Tibial artery (tissue), 4 donors: ENCODE results near the gene ZNF563.

ENCODE experiments used
- DNase-seq, 2 donors: peaks; one replicate each; pipeline ENCODE4 v3.0.0-alpha.2; 2019
- H3K27ac ChIP-seq, 2 donors: fragments of 200-600 bp; sonication (generic) in 1 of 2; 1 replicate in 1 of 2; 2 replicates in 1 of 2; pipeline ENCODE4 v1.5.1; 2018 to 2019; ENCODE audit warnings: mild to moderate bottlenecking in 1 of 2
- H3K27me3 ChIP-seq, 2 donors: fragments of 200-600 bp; sonication (generic) in 1 of 2; one replicate each; pipeline versions ENCODE4 v1.5.1 to v1.6.0; 2016 to 2019
- H3K36me3 ChIP-seq, 3 donors: fragments of 200-600 bp; sonication (generic) in 2 of 3; one replicate each; pipeline ENCODE4 v1.5.1; 2016 to 2019; ENCODE audit warnings: mild to moderate bottlenecking in 2 of 3
- H3K4me1 ChIP-seq, 4 donors: fragments of 200-600 bp; sonication (generic) in 2 of 4; 1 replicate in 3 of 4; 2 replicates in 1 of 4; pipeline ENCODE4 v1.5.1; 2016 to 2019
- H3K4me3 ChIP-seq, 2 donors: fragments of 200-600 bp; sonication (generic) in 1 of 2; 1 replicate in 1 of 2; 2 replicates in 1 of 2; pipeline ENCODE4 v1.5.1; 2018 to 2019; ENCODE audit warnings: mild to moderate bottlenecking in 2 of 2
- H3K9me3 ChIP-seq, 3 donors: fragments of 200-600 bp; sonication (generic) in 1 of 3; one replicate each; pipeline ENCODE4 v1.5.1; 2016 to 2019
- intact Hi-C: fragments of 100-400 bp; cut with DNase I; formaldehyde crosslinking; loops from one replicate; pipeline ENCODE4 v1.15.0; 2023; ENCODE audit warnings: low total_unique reads
- TF ChIP-seq, protein P1 (sequence below), 2 experiments: fragments of 200-600 bp in 1 of 2; fragments of 450-650 bp in 1 of 2; IDR thresholded peaks; one replicate each; pipeline ENCODE4 v1.5.1; 2017 to 2019; ENCODE audit warnings: antibody characterized with exemption in 2 of 2, mild to moderate bottlenecking in 1 of 2, moderate library complexity in 1 of 2

ZNF563 gene

DNA sequence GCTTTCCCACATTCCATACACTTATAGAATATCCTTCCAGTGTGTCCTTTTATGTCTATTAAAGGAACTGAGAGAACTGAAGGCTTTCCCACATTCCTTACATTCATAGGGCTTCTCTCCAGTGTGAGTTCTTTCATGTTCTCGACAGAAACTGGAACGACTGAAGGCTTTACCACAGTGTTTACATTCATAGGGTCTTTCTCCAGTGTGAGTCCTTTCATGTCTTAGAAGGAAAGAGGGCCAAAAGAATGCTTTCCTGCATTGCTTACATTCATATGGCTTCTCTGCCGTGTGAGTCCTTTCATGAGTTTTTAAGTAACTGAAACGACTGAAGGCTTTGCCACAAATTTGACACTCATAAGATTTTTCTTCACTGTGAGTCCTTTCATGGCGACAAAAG is 61.0 kb downstream of the ZNF563 start:
- DNase-seq: no peak
- TF ChIP-seq, protein P1, sequence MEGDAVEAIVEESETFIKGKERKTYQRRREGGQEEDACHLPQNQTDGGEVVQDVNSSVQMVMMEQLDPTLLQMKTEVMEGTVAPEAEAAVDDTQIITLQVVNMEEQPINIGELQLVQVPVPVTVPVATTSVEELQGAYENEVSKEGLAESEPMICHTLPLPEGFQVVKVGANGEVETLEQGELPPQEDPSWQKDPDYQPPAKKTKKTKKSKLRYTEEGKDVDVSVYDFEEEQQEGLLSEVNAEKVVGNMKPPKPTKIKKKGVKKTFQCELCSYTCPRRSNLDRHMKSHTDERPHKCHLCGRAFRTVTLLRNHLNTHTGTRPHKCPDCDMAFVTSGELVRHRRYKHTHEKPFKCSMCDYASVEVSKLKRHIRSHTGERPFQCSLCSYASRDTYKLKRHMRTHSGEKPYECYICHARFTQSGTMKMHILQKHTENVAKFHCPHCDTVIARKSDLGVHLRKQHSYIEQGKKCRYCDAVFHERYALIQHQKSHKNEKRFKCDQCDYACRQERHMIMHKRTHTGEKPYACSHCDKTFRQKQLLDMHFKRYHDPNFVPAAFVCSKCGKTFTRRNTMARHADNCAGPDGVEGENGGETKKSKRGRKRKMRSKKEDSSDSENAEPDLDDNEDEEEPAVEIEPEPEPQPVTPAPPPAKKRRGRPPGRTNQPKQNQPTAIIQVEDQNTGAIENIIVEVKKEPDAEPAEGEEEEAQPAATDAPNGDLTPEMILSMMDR (IDR thresholded peaks at IDR 0.05): no peak
- H3K27ac ChIP-seq: no peak overlapping the region
- peaks cover 74 to 81% (median 75%) of the 10 kb centered on the region in 3 donors for H3K36me3 ChIP-seq
- no peak overlapping the region for H3K4me3 ChIP-seq
- intact Hi-C loops: no loop called here
- peaks cover 0 to 99% (median 37%) of the 10 kb centered on the region in 3 donors for H3K9me3 ChIP-seq
- no peaks in the 10 kb centered on the region for H3K27me3 ChIP-seq
- H3K4me1 ChIP-seq: no peaks in the 10 kb centered on the region

DNA sequence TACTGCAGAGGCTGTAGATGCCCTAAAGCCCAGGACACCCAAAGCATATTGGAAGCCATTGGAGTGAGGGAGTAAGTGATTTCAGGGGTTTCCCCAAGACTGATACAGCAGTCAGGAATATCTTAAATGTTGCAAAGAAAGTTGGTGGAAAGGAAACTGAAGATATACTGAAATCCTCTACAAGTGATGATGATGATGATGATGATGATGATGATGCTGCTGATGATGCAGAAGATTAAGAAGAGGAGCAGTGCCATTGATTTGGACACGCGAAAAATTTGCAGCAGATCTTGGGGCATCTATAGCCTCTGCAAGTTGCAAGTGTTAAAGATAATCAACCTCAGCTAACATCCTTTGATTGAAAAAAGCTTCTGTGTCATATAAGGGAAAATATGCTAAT is 62.6 kb downstream of the ZNF563 start:
- intact Hi-C loops: no loop called here
- no peaks in the 10 kb centered on the region for H3K4me1 ChIP-seq
- H3K27ac ChIP-seq: no peak overlapping the region
- H3K4me3 ChIP-seq: no peak overlapping the region
- peaks cover 0 to 99% (median 40%) of the 10 kb centered on the region in 3 donors for H3K9me3 ChIP-seq
- peaks cover 64 to 80% (median 70%) of the 10 kb centered on the region in 3 donors for H3K36me3 ChIP-seq
- DNase-seq: no peak
- TF ChIP-seq, protein P1 (IDR thresholded peaks at IDR 0.05): no peak
- no peaks in the 10 kb centered on the region for H3K27me3 ChIP-seq
